Heart left ventricle (tissue), 16 donors: ENCODE results near the gene BAIAP2L2. TPM values are rescaled to one million over a fixed set of nuclear protein-coding genes. Genes with fewer than 3 reads are reported as not detected.

Experiments used
- ATAC-seq, 4 donors: fragments of 200-7000 bp; cut with Tn5 transposase; one replicate each; pipeline ENCODE4 v1.9.1; 2020 to 2022; ENCODE audit warnings: moderate library complexity in 4 of 4, mild to moderate bottlenecking in 3 of 4, moderate number of reproducible peaks in 1 of 4
- DNase-seq, 5 donors: peaks; one replicate each; pipeline ENCODE4 v3.0.0-alpha.2; 2020
- H3K27ac ChIP-seq, 12 donors: fragments of 200-600 bp; sonication (generic) in 4 of 12; one replicate each; pipeline versions ENCODE4 v1.5.0 to v1.8.0; 2016 to 2022; ENCODE audit warnings: mild to moderate bottlenecking in 2 of 12
- H3K27me3 ChIP-seq, 9 donors: fragments of 200-600 bp; sonication (generic) in 2 of 9; one replicate each; pipeline versions ENCODE4 v1.5.1 to v1.8.0; 2016 to 2022; ENCODE audit warnings: mild to moderate bottlenecking in 3 of 9
- H3K36me3 ChIP-seq, 9 donors: fragments of 200-600 bp; sonication (generic) in 2 of 9; one replicate each; pipeline versions ENCODE4 v1.5.0 to v1.8.0; 2018 to 2022; ENCODE audit warnings: mild to moderate bottlenecking in 2 of 9
- H3K4me1 ChIP-seq, 12 donors: fragments of 200-600 bp; sonication (generic) in 4 of 12; one replicate each; pipeline versions ENCODE4 v1.5.0 to v1.8.0; 2016 to 2022; ENCODE audit warnings: mild to moderate bottlenecking in 3 of 12
- H3K4me3 ChIP-seq, 12 donors: fragments of 200-600 bp; sonication (generic) in 4 of 12; one replicate each; pipeline versions ENCODE4 v1.5.0 to v1.8.0; 2017 to 2022; ENCODE audit warnings: mild to moderate bottlenecking in 9 of 12, moderate library complexity in 4 of 12
- H3K9me3 ChIP-seq, 12 donors: fragments of 200-600 bp; sonication (generic) in 4 of 12; one replicate each; pipeline versions ENCODE4 v1.5.0 to v1.8.0; 2016 to 2022; ENCODE audit warnings: mild to moderate bottlenecking in 1 of 12
- CTCF ChIP-seq, 12 donors: fragments of 200-600 bp; sonication (generic) in 4 of 12; IDR thresholded peaks; one replicate each; pipeline versions ENCODE4 v1.5.0 to v1.8.0; 2018 to 2022; ENCODE audit warnings: antibody characterized with exemption in 12 of 12, mild to moderate bottlenecking in 5 of 12
- POLR2A ChIP-seq, 2 donors: fragments of 450-650 bp; IDR thresholded peaks; one replicate each; pipeline ENCODE4 v1.6.1; 2017; ENCODE audit warnings: antibody characterized with exemption in 2 of 2, mild to moderate bottlenecking in 2 of 2, moderate library complexity in 2 of 2
- WGBS, 4 donors: extraction: QIAGEN DNeasy Blood & Tissue Kit in 2 of 4; methylation state at CpG; one replicate each; pipeline versions ENCODE4 v1.1.5 to v1.1.7; 2013 to 2018; 5-methylcytosine and 5-hydroxymethylcytosine counted together
- intact Hi-C, 10 donors: fragments of 100-400 bp; cut with DNase I; formaldehyde crosslinking; loops; one replicate each; pipeline versions ENCODE4 v1.11.1 to v1.14.2; 2022
- polyA plus RNA-seq, 2 donors: library from polyadenylated mRNA; stranded (reverse); fragments of 200-250 nt; gene quantifications; one replicate each; pipeline ENCODE4 v1.2.3, GENCODE V29; 2013
- total RNA-seq, 9 donors: library from RNA; depleted of rRNA in 2 of 9; stranded (reverse); fragments of >200 nt in 2 of 9; fragmentation: NEBNext Ultra II Directional in 3 of 9; extraction: Animal tissue kit (Norgen Biotek cat#: 25700) in 3 of 9; gene quantifications; one replicate each; pipeline versions ENCODE4 v1.1.0 to v1.2.4, GENCODE V29; 2016 to 2023
- donor health status: ischemic (EF 13 %, LVEDD 7.1; RV severe dilation, severe dysfunction).
- donor health status: healthy with polysubstance abuse.
- donor health status: DM: no; HTN: yes; CAD: no.
- donor health status: DM: no; HTN: no; CAD: no.
- donor health status: ischemic (EF 25% LVEDD 6.9; RV normal size, moderate dysfunction).
- donor health status: ischemic (EF 25% LVEDD 5.7; RV mildly dilated, moderate dysfunction).
- donor health status: healthy.
- donor health status: DM: yes; HTN: yes; CAD: no.
- donor health status: ischemic (EF 35%, LVEDD 5.7; RV mildly dilated, moderate dysfunction).
- donor health status: nonischemic (EF 11% LVEDD 7.7; RV severe dilation, severe dysfunction).
- donor health status: DM: yes; HTN: yes; CAD: no.
- donor health status: PGD.
- donor health status: ischemic (EF 29% LVEDD 5.4; RV normal size, mild dysfunction).
- donor health status: nonischemic (EF 23%, LVEDD 6.1; RV moderate dilation, normal function).

Gene BAIAP2L2
- total and polyA plus RNA-seq, 11 donors, result 0.09 to 0.30 (median 0.22) TPM; not detected in 1

GRCh38 chr22:38056969-38057891 lies 53.3 kb downstream of the BAIAP2L2 start, which contains the start of gene PICK1:
Gene PICK1, plus strand, starts transcription at chr22:38057404. Its CDS starts 406 bp downstream, at chr22:38057810.
- WGBS, 4 donors, result 2 to 5% (median 4%) methylated on average over 26 to 47 of the region's 47 CpGs
- ATAC-seq (peak; percentile 86 to 95 (median 94)), DNase-seq (peak; percentile 88 to 93 (median 90))
- no peaks in the 10 kb centered on the region for H3K27me3 ChIP-seq
- no peaks in the 10 kb centered on the region for H3K9me3 ChIP-seq
- intact Hi-C loops, result loop anchor here in 5 of 10 donors (5.0 to 10.0 kb wide), 9 partner anchors 48 to 648 kb away; partner anchors contain the start of genes DMC1 (in 2 of the 5), DDX17 (in 1 of the 5), GTPBP1 (in 1 of the 5) and JOSD1 (in 1 of the 5)
- peaks cover 0 to 27% (median 11%) of the 10 kb centered on the region in 9 donors for H3K36me3 ChIP-seq
- H3K27ac ChIP-seq, result peak within 1 kb of the TSS; percentile 1 to 88 (median 82)
- TF ChIP-seq CTCF (IDR thresholded peaks at IDR 0.05) (peak in 4 of 12 donors; percentile 6 to 23 (median 16)), POLR2A (IDR thresholded peaks at IDR 0.05) (no peak)
- peaks cover 0 to 22% (median 11%) of the 10 kb centered on the region in 12 donors for H3K4me1 ChIP-seq
- H3K4me3 ChIP-seq, result peak within 1 kb of the TSS; percentile 38 to 88 (median 66)

- intact Hi-C loops, result loop anchor here (2.0 to 10.0 kb wide), 15 partner anchors 50 to 653 kb away; partner anchors contain the start of genes DMC1 (in 8 of the 10), DDX17 (in 1 of the 10), GTPBP1 (in 1 of the 10) and JOSD1 (in 1 of the 10)
- H3K4me3 ChIP-seq, result no peak overlapping the region
- H3K4me1 ChIP-seq, result peaks cover 0 to 16% (median 7%) of the 10 kb centered on the region in 12 donors
Observed at GRCh38 chr22:38051900-38052862, 58.3 kb downstream of the BAIAP2L2 start.

GRCh38 chr22:38051261-38051660 lies 59.2 kb downstream of the BAIAP2L2 start:
- intact Hi-C loops, result loop anchor here in 9 of 10 donors (5.0 to 10.0 kb wide), 12 partner anchors 51 to 654 kb away; partner anchors contain the start of genes DMC1 (in 6 of the 9), DDX17 (in 1 of the 9), GTPBP1 (in 1 of the 9) and JOSD1 (in 1 of the 9)
- H3K9me3 ChIP-seq, result no peaks in the 10 kb centered on the region
- H3K4me3 ChIP-seq, result no peak overlapping the region
- no peaks in the 10 kb centered on the region for H3K36me3 ChIP-seq
- 70 to 81% (median 76%) methylated on average over 7 to 8 of the region's 8 CpGs for WGBS, 4 donors
- peak overlapping the region in 1 of 12 donors; percentile 47 for H3K27ac ChIP-seq
- H3K4me1 ChIP-seq, result peaks cover 0 to 8% (median 1%) of the 10 kb centered on the region in 12 donors
- TF ChIP-seq CTCF (IDR thresholded peaks at IDR 0.05) (no peak), POLR2A (IDR thresholded peaks at IDR 0.05) (no peak)
- DNase-seq (no peak), ATAC-seq (no peak)
- no peaks in the 10 kb centered on the region for H3K27me3 ChIP-seq

More at GRCh38 chr22:38051900-38052862, 58.3 kb downstream of the BAIAP2L2 start:
- Histone ChIP-seq H3K36me3 (no peaks in the 10 kb centered on the region), H3K27ac (peak overlapping the region in 1 of 12 donors; percentile 24), H3K9me3 (no peaks in the 10 kb centered on the region), H3K27me3 (no peaks in the 10 kb centered on the region)
- peak in 3 of 4 donors; percentile 74 to 79 (median 75) for ATAC-seq
- peak; percentile 71 to 89 (median 76) for DNase-seq
- WGBS, 4 donors, result 29 to 33% (median 31%) methylated on average over 27 to 30 of the region's 30 CpGs
- no peak for TF ChIP-seq POLR2A (IDR thresholded peaks at IDR 0.05)
- TF ChIP-seq CTCF (IDR thresholded peaks at IDR 0.05), result peak; percentile 73 to 91 (median 87)
